ACC112 (cell line): ENCODE measurements around the gene STK39.

ENCODE experiments used
- H2AFZ ChIP-seq: fragments of 200-600 bp; sonication (generic); one replicate; pipeline ENCODE4 v1.6.0; 2017; ENCODE audit warnings: antibody characterized with exemption, low read length; ENCODE audit not compliant: unreplicated experiment
- H3K27ac ChIP-seq: fragments of 200-600 bp; sonication (generic); 2 replicates; pipeline ENCODE4 v1.5.1; 2014; ENCODE audit warnings: low read depth, mild to moderate bottlenecking, antibody characterized with exemption, low read length, moderate library complexity
- H3K27me3 ChIP-seq: fragments of 200-600 bp; sonication (generic); 2 replicates; pipeline ENCODE4 v1.6.1; 2014; ENCODE audit warnings: mild to moderate bottlenecking, antibody characterized with exemption, low read length, moderate library complexity, mixed read lengths; ENCODE audit not compliant: insufficient read depth
- H3K36me3 ChIP-seq: fragments of 200-600 bp; sonication (generic); 2 replicates; pipeline ENCODE4 v1.6.1; 2016; ENCODE audit warnings: mild to moderate bottlenecking, antibody characterized with exemption, low read length, moderate library complexity, mixed read lengths; ENCODE audit not compliant: insufficient read depth
- H3K4me1 ChIP-seq: fragments of 200-600 bp; sonication (generic); one replicate; pipeline ENCODE4 v1.6.1; 2016; ENCODE audit warnings: low read length, mixed read lengths; ENCODE audit not compliant: insufficient read depth, unreplicated experiment, control insufficient read depth
- H3K4me3 ChIP-seq: fragments of 200-600 bp; sonication (generic); 2 replicates; pipeline ENCODE4 v1.5.1; 2014; ENCODE audit warnings: mild to moderate bottlenecking, low read depth, low read length
- H3K79me2 ChIP-seq: fragments of 200-600 bp; sonication (generic); one replicate; pipeline ENCODE4 v1.6.0; 2016; ENCODE audit warnings: low read length; ENCODE audit not compliant: control insufficient read depth, unreplicated experiment, insufficient read depth

STK39 gene

DNA sequence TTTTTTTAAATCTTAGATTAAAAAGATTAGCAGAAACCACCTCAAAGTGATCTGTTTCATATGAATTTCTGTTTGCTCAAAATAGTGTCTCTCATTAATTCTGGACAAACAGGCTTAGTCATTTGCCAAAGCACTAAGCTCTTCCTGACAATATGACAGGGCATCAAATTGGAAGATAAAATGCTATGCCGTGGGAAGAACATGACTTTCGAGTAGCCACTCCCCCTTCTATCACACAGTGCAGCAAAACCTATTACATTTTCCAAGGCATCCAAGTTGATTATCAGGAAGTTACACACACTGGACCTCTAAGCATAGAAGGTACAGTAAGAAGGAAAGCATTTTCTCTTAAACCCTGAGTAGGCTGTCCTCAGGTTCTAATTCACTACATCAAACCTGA lies 89.5 kb downstream of the STK39 start:
- no peaks in the 10 kb centered on the region for H3K4me1 ChIP-seq

DNA sequence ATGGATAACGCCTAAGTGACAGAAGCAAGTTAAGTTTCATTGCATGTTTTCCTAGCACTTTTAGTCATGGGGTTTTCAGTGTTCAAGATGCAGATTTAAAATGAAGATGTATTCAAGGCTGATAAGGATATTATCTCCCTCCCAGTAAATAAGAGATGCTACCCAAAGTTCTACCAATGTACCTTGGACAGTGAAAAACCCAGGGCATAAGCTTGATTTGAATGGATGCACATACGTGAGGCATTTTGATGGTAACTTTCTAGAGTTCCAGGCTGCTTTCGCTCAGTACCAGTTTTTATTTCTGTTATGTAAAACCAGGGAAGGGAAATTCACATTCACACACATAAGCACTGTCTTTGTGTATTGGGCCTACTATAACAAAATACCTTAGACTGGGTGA lies 90.3 kb downstream of the STK39 start:
- Histone ChIP-seq H3K4me1 (no peaks in the 10 kb centered on the region), H3K79me2 (no peaks in the 10 kb centered on the region)

More for the DNA sequence above, 89.5 kb downstream of the STK39 start:
- Histone ChIP-seq H3K27ac (no peak overlapping the region), H3K36me3 (no peaks in the 10 kb centered on the region), H2AFZ (no peak overlapping the region), H3K27me3 (no peaks in the 10 kb centered on the region), H3K4me3 (no peak overlapping the region), H3K79me2 (no peaks in the 10 kb centered on the region)

DNA sequence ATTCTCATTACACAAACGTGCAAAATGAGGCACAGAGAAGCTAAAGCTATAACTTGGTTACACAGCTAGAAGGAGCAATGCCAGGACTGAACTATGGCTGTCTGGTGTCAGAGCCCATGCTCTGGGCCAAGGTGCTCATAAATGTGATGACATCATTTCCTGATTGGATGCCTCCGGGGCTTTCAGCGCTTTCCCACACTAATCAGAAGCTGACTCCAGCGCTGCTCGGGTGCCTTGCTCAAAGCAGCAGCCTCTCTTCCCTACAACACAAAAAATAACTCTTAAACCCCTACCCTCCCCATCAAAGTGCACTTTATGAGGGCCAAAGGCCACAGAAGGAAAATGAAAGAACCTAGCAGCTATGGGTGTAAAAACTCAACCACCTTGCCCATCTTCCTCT lies 90.7 kb downstream of the STK39 start:
- H3K27ac ChIP-seq: no peak overlapping the region
- H3K4me1 ChIP-seq: no peaks in the 10 kb centered on the region
- H3K27me3 ChIP-seq: no peaks in the 10 kb centered on the region

More for the DNA sequence above, 90.3 kb downstream of the STK39 start:
- H3K27me3 ChIP-seq: no peaks in the 10 kb centered on the region
- no peak overlapping the region for H3K27ac ChIP-seq
- no peak overlapping the region for H2AFZ ChIP-seq
- no peak overlapping the region for H3K4me3 ChIP-seq
- no peaks in the 10 kb centered on the region for H3K36me3 ChIP-seq

DNA sequence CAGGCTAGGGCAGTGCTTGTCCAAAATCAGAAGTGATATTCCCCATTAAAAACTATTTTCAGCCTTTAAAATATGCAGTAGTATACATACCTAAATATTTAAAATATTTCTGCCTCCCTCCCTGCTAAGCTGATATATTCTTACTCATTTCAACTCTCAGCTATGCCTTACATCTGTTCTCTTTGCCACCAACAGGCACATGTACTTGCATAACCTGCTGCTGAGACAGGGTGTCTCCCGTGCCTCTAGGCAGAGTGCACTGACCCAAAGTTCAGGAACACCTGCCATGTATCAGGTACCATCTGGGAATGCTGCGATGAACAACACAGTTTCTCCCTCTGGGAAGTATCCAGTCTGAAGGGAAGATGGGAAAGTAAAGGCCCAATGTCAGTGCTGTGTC lies 91.7 kb downstream of the STK39 start:
- Histone ChIP-seq H3K4me1 (no peaks in the 10 kb centered on the region), H3K27me3 (no peaks in the 10 kb centered on the region), H3K27ac (no peak overlapping the region), H3K4me3 (no peak overlapping the region), H3K79me2 (no peaks in the 10 kb centered on the region), H2AFZ (no peak overlapping the region), H3K36me3 (no peaks in the 10 kb centered on the region)

More for the DNA sequence above, 90.7 kb downstream of the STK39 start:
- Histone ChIP-seq H3K36me3 (no peaks in the 10 kb centered on the region), H3K4me3 (no peak overlapping the region), H3K79me2 (no peaks in the 10 kb centered on the region), H2AFZ (no peak overlapping the region)

DNA sequence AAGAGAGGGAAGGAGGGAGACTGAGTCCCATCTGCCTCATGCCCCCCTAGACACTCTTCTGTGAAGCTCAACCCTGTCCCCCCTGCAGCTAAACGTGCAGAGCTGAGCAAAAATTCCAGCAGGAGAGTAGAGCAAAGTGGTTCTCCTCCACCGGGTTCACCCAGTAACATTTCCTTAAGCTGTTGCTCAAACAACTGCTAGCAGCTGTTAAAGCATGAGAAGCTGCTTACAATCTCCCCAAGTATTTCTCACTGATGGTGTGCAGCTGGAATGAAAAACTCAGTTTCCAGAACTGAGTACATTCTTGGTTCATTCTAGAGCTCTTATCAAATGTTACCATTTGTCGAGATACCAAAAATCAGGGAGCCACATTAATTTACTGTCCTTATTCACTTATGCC lies 92.3 kb downstream of the STK39 start:
- H3K27ac ChIP-seq: no peak overlapping the region

DNA sequence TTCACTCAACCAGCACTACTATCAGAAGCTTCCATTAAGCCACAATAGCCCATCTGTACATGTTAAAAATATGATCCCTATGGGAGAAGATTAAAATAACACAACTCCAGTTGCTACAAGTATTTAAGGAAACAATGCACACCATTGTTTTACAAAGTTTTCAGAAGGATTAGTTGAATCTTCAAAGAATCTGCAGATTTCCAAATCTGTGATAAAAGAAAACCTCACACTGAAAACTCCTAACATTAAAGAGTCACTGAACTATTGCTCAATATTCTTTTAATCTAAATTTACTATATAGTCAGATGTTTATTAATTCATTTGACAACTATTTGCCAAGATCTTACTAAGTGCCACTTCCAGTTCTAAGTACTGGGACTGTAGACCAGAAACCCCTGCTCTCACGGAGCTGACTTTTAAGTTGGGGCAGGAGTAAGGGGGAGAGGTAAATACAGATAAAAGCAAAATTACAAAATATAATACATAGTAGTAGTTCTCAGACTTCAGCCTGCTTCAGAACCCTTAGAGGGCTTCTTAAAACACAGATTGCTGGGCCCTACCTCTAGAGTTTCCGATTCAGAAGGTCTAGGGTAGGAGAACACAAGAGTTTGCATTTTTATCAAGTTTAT lies 94.4 kb downstream of the STK39 start:
- Histone ChIP-seq H3K4me1 (no peaks in the 10 kb centered on the region), H3K79me2 (no peaks in the 10 kb centered on the region), H3K36me3 (no peaks in the 10 kb centered on the region), H2AFZ (no peak overlapping the region), H3K27me3 (no peaks in the 10 kb centered on the region), H3K27ac (no peak overlapping the region), H3K4me3 (no peak overlapping the region)

More for the DNA sequence above, 92.3 kb downstream of the STK39 start:
- Histone ChIP-seq H3K4me1 (no peaks in the 10 kb centered on the region), H3K4me3 (no peak overlapping the region), H3K36me3 (no peaks in the 10 kb centered on the region), H3K79me2 (no peaks in the 10 kb centered on the region), H3K27me3 (no peaks in the 10 kb centered on the region), H2AFZ (no peak overlapping the region)

DNA sequence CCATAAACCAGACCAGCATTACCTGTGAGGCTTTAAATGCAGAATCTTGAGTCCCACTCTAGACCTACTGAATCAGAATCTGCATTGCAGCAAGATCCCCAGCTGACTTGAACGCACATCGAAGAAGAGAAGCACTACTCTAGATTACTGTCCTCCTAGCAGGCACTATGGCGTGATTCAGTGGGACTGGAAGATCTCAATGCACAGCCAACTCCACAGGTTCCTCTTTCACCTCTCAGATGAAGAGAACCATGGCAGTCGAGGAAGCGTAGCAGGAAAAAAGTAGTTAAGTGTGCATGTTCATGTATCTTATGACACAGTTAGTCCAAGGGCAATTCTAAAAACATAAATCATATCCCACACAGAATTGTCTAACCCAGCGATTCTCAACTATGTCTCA lies 97.4 kb downstream of the STK39 start:
- Histone ChIP-seq H3K4me1 (no peaks in the 10 kb centered on the region), H3K27ac (no peak overlapping the region), H3K27me3 (no peaks in the 10 kb centered on the region), H3K36me3 (no peaks in the 10 kb centered on the region), H3K79me2 (no peaks in the 10 kb centered on the region), H3K4me3 (no peak overlapping the region), H2AFZ (no peak overlapping the region)

DNA sequence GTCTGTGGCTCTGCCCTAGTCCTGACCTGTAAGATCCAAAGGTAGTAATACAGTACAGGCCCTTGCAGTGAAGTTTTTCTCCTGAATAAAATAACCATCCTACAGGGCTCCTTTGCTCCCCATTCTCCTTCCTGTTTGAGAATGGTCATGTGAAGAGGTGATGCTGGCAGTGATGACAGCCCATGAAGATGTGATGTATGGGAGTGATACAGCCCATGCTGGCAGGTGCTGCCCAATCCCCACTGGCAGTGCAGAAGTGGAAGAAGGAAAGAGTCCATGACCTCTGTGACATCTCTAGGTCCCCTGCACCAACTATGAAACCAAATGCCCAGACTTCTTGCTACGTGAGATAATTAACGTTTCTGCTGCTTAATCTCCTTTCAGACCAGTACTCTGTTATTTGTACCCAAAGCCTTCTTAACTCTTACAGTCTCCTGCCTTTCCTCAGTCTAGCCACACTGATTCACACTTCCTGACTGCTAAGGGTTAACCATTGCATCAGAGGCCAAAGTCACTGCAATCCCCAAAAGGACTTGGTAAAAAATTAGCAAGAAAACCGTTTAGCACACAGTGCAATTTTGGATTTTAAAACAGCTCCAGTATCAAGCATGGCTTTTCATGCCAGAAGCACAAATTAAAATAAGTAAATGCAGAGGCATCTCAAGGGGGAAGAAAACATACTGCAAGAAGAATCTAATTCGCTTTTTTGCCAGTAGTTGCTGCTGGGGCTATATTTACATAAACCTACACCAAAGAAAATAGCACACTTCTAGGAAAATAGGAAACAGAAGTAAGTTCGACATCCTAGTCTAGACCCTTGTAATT lies 98.0 kb downstream of the STK39 start:
- Histone ChIP-seq H2AFZ (no peak overlapping the region), H3K27me3 (no peaks in the 10 kb centered on the region), H3K36me3 (no peaks in the 10 kb centered on the region), H3K27ac (no peak overlapping the region), H3K4me3 (no peak overlapping the region), H3K79me2 (no peaks in the 10 kb centered on the region), H3K4me1 (no peaks in the 10 kb centered on the region)

DNA sequence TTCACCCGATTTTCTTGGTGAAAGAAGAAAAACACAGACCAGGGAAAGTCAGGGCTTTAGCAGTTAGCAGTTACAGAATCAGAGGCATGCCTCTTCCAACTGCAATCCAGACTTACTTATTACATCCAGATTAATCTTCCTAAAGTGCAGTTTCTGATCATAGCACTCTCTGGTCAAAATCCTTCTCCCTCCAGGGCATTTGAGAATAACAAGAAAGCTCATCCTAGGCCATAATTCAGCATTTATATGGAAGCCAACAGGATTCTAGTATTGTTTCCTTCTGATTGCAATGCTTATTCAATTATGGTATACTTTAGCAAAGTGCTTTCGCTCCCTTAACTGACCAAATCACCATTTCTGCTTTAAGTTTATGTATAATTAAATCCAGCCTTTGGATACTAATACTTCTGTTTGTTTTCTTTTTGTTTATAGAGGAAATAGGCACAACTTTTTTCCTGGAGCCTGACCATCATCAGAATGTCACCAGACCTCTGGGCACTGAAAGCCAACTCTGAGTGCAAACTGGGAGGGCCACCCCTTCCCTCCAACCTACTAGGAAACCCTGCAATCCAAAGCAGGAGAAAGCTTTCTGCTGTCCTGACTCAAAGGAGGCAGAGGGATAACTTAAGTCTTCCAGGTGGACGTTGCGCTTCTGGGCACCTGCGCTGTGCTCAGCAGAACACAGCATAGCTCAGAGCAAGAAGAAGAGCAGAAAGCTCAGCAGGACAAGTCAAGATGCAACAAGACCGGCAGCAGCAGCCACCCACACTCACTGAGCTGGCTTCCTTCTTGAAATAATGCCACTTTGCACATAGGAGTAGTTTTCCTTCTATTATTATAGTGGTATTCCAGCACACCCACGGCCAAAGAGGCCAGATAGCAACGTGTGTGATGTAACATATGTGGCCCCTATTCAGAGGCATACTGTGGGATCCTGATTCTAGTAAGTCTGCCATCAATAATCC lies 99.3 kb downstream of the STK39 start:
- no peaks in the 10 kb centered on the region for H3K27me3 ChIP-seq
- no peak overlapping the region for H2AFZ ChIP-seq
- no peaks in the 10 kb centered on the region for H3K79me2 ChIP-seq
- H3K36me3 ChIP-seq: no peaks in the 10 kb centered on the region
- H3K4me1 ChIP-seq: no peaks in the 10 kb centered on the region
- no peak overlapping the region for H3K27ac ChIP-seq
- no peak overlapping the region for H3K4me3 ChIP-seq

DNA sequence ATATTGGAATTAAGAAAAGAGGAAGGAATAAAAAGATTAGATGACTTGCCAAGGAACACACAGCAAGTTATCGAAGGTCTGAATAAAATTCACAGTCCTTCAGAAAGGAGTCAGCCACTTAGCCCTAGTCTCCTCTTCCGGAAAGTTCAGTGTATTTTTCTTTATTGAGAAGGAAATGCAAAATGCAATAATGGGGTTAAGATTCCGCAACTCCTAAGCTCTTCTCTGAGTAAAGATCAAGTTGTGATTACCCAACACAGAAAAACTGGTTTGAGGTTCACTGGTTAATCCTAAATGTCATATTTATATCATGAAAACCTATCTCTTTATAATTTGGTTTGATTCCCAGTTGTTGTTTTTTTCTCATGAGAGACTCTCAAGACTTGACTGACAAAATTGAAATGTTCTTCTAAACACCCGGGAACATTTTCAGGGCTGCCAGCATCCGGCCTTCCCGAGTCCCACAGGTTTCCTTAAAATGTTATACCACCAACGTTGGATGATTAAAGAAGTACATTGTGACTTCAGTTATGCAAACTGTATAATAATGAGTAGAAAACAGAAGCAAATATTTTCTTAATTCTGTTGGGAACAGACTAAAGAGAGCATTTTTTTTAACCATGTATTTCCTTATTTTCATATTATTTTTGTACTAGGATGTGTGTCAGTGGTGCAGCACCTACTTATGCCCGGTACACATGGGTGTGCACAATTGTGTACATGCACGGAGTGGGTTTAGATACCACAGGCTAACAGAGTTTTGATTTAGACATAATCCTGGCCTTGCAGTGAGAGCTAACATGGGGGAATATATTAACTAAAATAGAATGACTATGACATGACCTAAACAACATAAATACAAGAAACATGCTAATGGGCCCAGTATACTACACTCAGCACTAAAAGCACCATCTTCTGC lies 100.2 kb downstream of the STK39 start:
- Histone ChIP-seq H2AFZ (no peak overlapping the region), H3K4me3 (no peak overlapping the region), H3K27me3 (no peaks in the 10 kb centered on the region), H3K27ac (no peak overlapping the region), H3K4me1 (no peaks in the 10 kb centered on the region), H3K79me2 (no peaks in the 10 kb centered on the region), H3K36me3 (no peaks in the 10 kb centered on the region)
